CD4-positive, alpha-beta T cell treated with Interleukin-15 for 1 hour (primary cell): Measurements from ENCODE around the gene KRTAP10-3.

Experiments
- DNase-seq: peaks from one replicate; pipeline ENCODE4 v3.0.0-alpha.2; 2020

Gene KRTAP10-3

GRCh38 chr21:44527156-44527982, 31.2 kb downstream of the KRTAP10-3 start:
- peak; percentile 17 for DNase-seq

- peak; percentile 6 for DNase-seq
These were observed 32.2 kb downstream of the KRTAP10-3 start for GRCh38 chr21:44526096-44526997.

GRCh38 chr21:44525391-44526095, 33.1 kb downstream of the KRTAP10-3 start:
- DNase-seq: peak; percentile 1

- no peak for DNase-seq
These were observed 33.9 kb downstream of the KRTAP10-3 start for GRCh38 chr21:44524414-44525371.

GRCh38 chr21:44523567-44524413, 34.8 kb downstream of the KRTAP10-3 start:
- peak; percentile 9 for DNase-seq

- no peak for DNase-seq
These were observed 35.8 kb downstream of the KRTAP10-3 start for GRCh38 chr21:44522753-44523204.

- DNase-seq: no peak
These were observed 36.5 kb downstream of the KRTAP10-3 start for GRCh38 chr21:44521928-44522752.

GRCh38 chr21:44521301-44521927, 37.2 kb downstream of the KRTAP10-3 start:
- no peak for DNase-seq

- DNase-seq: peak; percentile 2
These were observed 38.0 kb downstream of the KRTAP10-3 start for GRCh38 chr21:44520326-44521300.

GRCh38 chr21:44519346-44520325, 39.0 kb downstream of the KRTAP10-3 start:
- DNase-seq: peak; percentile 11

- no peak for DNase-seq
These were observed 39.9 kb downstream of the KRTAP10-3 start for GRCh38 chr21:44518686-44519085.

- DNase-seq: no peak
These were observed 41.3 kb downstream of the KRTAP10-3 start for GRCh38 chr21:44517175-44517899.

- DNase-seq: no peak
These were observed 41.8 kb downstream of the KRTAP10-3 start for GRCh38 chr21:44516828-44517174.

GRCh38 chr21:44516342-44516741, 42.3 kb downstream of the KRTAP10-3 start:
- no peak for DNase-seq

- DNase-seq: no peak
These were observed 43.0 kb downstream of the KRTAP10-3 start for GRCh38 chr21:44515359-44516165.
